K562 (cell line): ENCODE data around the gene ELMO3. TPM values are rescaled to one million over a fixed set of nuclear protein-coding genes. Genes with fewer than 3 reads are reported as not detected.
A peak's percentile ranks its signal among the peaks of the same experiment; 100 is the strongest.

Experiments
- ATAC-seq: fragments of 200-7000 bp; cut with Tn5 transposase; 3 replicates; pipeline ENCODE4 v1.9.1; 2020; ENCODE audit warnings: moderate library complexity
- BruUV-seq: library from RNA; stranded (reverse); fragments of 400-500 nt; replicated peaks from 2 replicates; lab custom pipeline; 2021; lab: Mats Ljungman, UMichigan
- CTCF ChIA-PET: fragments of 300-600 bp; formaldehyde crosslinking; extraction: SDS; loops from one replicate; lab custom pipeline; 2021; ENCODE audit warnings: low intra/inter-chr PET ratio; lab: Yijun Ruan, JAX
- POLR2A ChIA-PET: fragments of 300-600, 350-650 bp; sonication (Branson Sonifier 250); formaldehyde crosslinking; extraction: SDS; loops from one replicate; lab custom pipeline; 2021; ENCODE audit warnings: antibody characterized with exemption, inconsistent platforms; lab: Yijun Ruan, JAX
- DNase-seq, 4 experiments: peaks; one replicate each; pipeline versions ENCODE4 v3.0.0 to v3.0.0-alpha.2; 2011 to 2018; ENCODE audit warnings: low spot score in 3 of 4, mixed read lengths in 3 of 4; ENCODE audit errors: extremely low read depth in 1 of 4
- FAIRE-seq: peaks from 2 replicates; lab custom pipeline; 2011; peaks lifted over from hg19 to GRCh38; lab: Jason Lieb, UNC
- H2AFZ ChIP-seq: 2 replicates; pipeline ENCODE4 v1.6.0; 2011; ENCODE audit warnings: low read depth, low read length, control low read depth, inconsistent platforms
- H3K27ac ChIP-seq: fragments of 200-600 bp; 3 replicates; pipeline ENCODE4 v1.8.0; 2011; ENCODE audit warnings: low read depth, mild to moderate bottlenecking, control low read depth, inconsistent platforms, low read length, moderate library complexity, mixed read lengths; ENCODE audit errors: extremely low read depth
- H3K27me3 ChIP-seq, 2 experiments: fragments of 300-600 bp in 1 of 2; 2 replicates in 1 of 2; 3 replicates in 1 of 2; pipeline versions ENCODE4 v1.6.0 to v1.8.0; 2011; ENCODE audit warnings: inconsistent platforms in 2 of 2, low read length in 2 of 2, mild to moderate bottlenecking in 1 of 2, mixed read lengths in 1 of 2, moderate library complexity in 1 of 2; ENCODE audit not compliant: control insufficient read depth in 2 of 2, insufficient read depth in 2 of 2
- H3K36me3 ChIP-seq: fragments of 300-600 bp; 3 replicates; pipeline ENCODE4 v1.8.0; 2011; ENCODE audit warnings: mild to moderate bottlenecking, low read length, inconsistent platforms; ENCODE audit not compliant: control insufficient read depth, insufficient read depth
- H3K4me1 ChIP-seq, 2 experiments: fragments of 200-600 bp in 1 of 2; replicated peaks in 1 of 2; 2 replicates in 1 of 2; 3 replicates in 1 of 2; pipeline versions ENCODE4 v1.5.1 to v1.8.0; 2011; ENCODE audit warnings: inconsistent platforms in 2 of 2, low read length in 2 of 2, mild to moderate bottlenecking in 1 of 2, mixed read lengths in 1 of 2, moderate library complexity in 1 of 2; ENCODE audit not compliant: control insufficient read depth in 2 of 2, insufficient read depth in 2 of 2
- H3K4me2 ChIP-seq: 2 replicates; pipeline ENCODE4 v1.6.1; 2011; ENCODE audit warnings: low read length, control low read depth, inconsistent platforms, mixed read lengths; ENCODE audit not compliant: insufficient read depth
- H3K4me3 ChIP-seq: fragments of 200-600 bp; sonication (generic), shearing (Covaris generic); 2 replicates; pipeline ENCODE4 v1.5.1; 2016; ENCODE audit warnings: control low read depth, inconsistent platforms
- H3K79me2 ChIP-seq: fragments of 200-600 bp; 3 replicates; pipeline ENCODE4 v1.8.0; 2011; ENCODE audit warnings: low read length, inconsistent platforms; ENCODE audit not compliant: control insufficient read depth, insufficient read depth
- H3K9ac ChIP-seq, 2 experiments: 2 replicates each; pipeline versions ENCODE4 v1.6.0 to v1.6.1; 2011; ENCODE audit warnings: low read depth in 2 of 2, low read length in 2 of 2, control low read depth in 1 of 2, inconsistent platforms in 1 of 2, mild to moderate bottlenecking in 1 of 2, mixed read lengths in 1 of 2; ENCODE audit not compliant: insufficient read depth in 1 of 2
- H3K9me1 ChIP-seq: one replicate; pipeline ENCODE4 v1.6.0; 2011; ENCODE audit warnings: inconsistent platforms, mild to moderate bottlenecking, low read length, moderate library complexity; ENCODE audit not compliant: control insufficient read depth, insufficient read depth
- H3K9me3 ChIP-seq: replicated peaks from 2 replicates; pipeline ENCODE4 v1.5.1; 2011; ENCODE audit warnings: low read depth, low read length, inconsistent platforms; ENCODE audit not compliant: control insufficient read depth, insufficient read depth
- H4K20me1 ChIP-seq: replicated peaks from 2 replicates; pipeline ENCODE4 v1.6.1; 2011; ENCODE audit warnings: low read length, inconsistent platforms, mixed read lengths; ENCODE audit not compliant: control insufficient read depth, insufficient read depth
- CEBPG ChIP-seq, 3 experiments: fragments of 200-800 bp in 1 of 3; sonication (Bioruptor generic) in 1 of 3; sonication (generic) in 1 of 3; formaldehyde crosslinking in 1 of 3; IDR thresholded peaks in 2 of 3; conservative IDR thresholded peaks in 1 of 3; 2 replicates each; pipeline versions ENCODE4 v1.6.1 to v1.8.0; 2016 to 2022; ENCODE audit warnings: missing compliant biosample characterization in 2 of 3, missing genetic modification characterization in 2 of 3, mild to moderate bottlenecking in 1 of 3, missing genetic modification reagents in 1 of 3
- CHD2 ChIP-seq: IDR thresholded peaks from 2 replicates; pipeline ENCODE4 v1.6.1; 2011; ENCODE audit warnings: low read depth, low read length
- CTCF ChIP-seq, 3 experiments: IDR thresholded peaks in 2 of 3; conservative IDR thresholded peaks in 1 of 3; 2 replicates each; pipeline ENCODE4 v1.5.1; 2011 to 2012; ENCODE audit warnings: low read length in 3 of 3, mild to moderate bottlenecking in 3 of 3, control low read depth in 2 of 3, improper control_type of control experiment in 1 of 3, inconsistent platforms in 1 of 3, low read depth in 1 of 3, mixed read lengths in 1 of 3, moderate library complexity in 1 of 3; ENCODE audit not compliant: insufficient read depth in 2 of 3
- HES1 ChIP-seq: fragments of 450-650 bp; IDR thresholded peaks from 2 replicates; pipeline ENCODE4 v1.6.1; 2016; ENCODE audit warnings: low read depth, mild to moderate bottlenecking, moderate library complexity
- HNRNPL ChIP-seq: fragments of 200-400 bp; formaldehyde crosslinking; IDR thresholded peaks from 2 replicates; pipeline ENCODE4 v1.6.1; 2017; ENCODE audit warnings: low read depth, mild to moderate bottlenecking, low read length
- PREB ChIP-seq: sonication (generic); formaldehyde crosslinking; IDR thresholded peaks from 2 replicates; pipeline ENCODE4 v1.8.1; 2023; ENCODE audit warnings: mild to moderate bottlenecking, missing genetic modification reagents
- SETDB1 ChIP-seq: IDR thresholded peaks from one replicate; pipeline ENCODE4 v1.6.1; 2012; ENCODE audit warnings: low read length, control low read depth, inconsistent platforms
- SIN3A ChIP-seq, 2 experiments: fragments of 150-350 bp in 1 of 2; IDR thresholded peaks; 2 replicates each; pipeline ENCODE4 v1.6.1; 2011 to 2016; ENCODE audit warnings: borderline replicate concordance in 2 of 2, low read depth in 2 of 2, low read length in 2 of 2, mild to moderate bottlenecking in 2 of 2, moderate library complexity in 2 of 2; ENCODE audit not compliant: control insufficient read depth in 1 of 2
- ZBTB33 ChIP-seq: sonication (generic); formaldehyde crosslinking; IDR thresholded peaks from 2 replicates; pipeline ENCODE4 v1.8.1; 2023; ENCODE audit warnings: mild to moderate bottlenecking, missing genetic modification reagents
- ZNF717 ChIP-seq: fragments of 250-450 bp; sonication (Bioruptor Pico); IDR thresholded peaks from 2 replicates; pipeline ENCODE4 v1.5.0; 2021
- WGBS: fragments of 100-300 bp; shearing (Covaris generic); methylation state at CpG from one replicate; pipeline ENCODE4 v1.1.6; 2016; ENCODE audit warnings: low coverage, mixed read lengths; ENCODE audit not compliant: insufficient coverage; ENCODE audit errors: missing lambda C conversion rate; 5-methylcytosine and 5-hydroxymethylcytosine counted together
- in situ Hi-C: fragments of 300-500 bp; cut with MboI; formaldehyde crosslinking; loops from 4 replicates; pipeline ENCODE4 v1.15.0; 2018; ENCODE audit warnings: inconsistent platforms, mixed read lengths
- intact Hi-C: fragments of 100-400 bp; cut with micrococcal nuclease; formaldehyde crosslinking; loops from 2 replicates; pipeline ENCODE4 v1.14.2; 2022
- polyA plus RNA-seq, 8 experiments: library from polyadenylated mRNA; depleted of rRNA in 4 of 8; stranded (reverse) in 5 of 8; unstranded in 3 of 8; fragments of >200 nt; fragmentation: Nextera tagmentation in 2 of 8; fragmentation: Illumina TruSeq in 1 of 8; extraction: Ambion mirVana in 2 of 8; extraction: Trizol in 1 of 8; gene quantifications; 2 replicates each; pipeline versions ENCODE4 v1.2.1 to v1.2.3, GENCODE V29; 2011 to 2014; ENCODE audit warnings: inconsistent platforms in 1 of 8, missing spikeins in 1 of 8
- total RNA-seq, 7 experiments: library from RNA; depleted of rRNA in 6 of 7; stranded (reverse); fragments of >200 nt in 6 of 7; fragmentation: Illumina TruSeq in 2 of 7; extraction: Trizol in 2 of 7; gene quantifications; 2 replicates each; pipeline versions ENCODE4 v1.2.1 to v1.2.3, GENCODE V29; 2011 to 2021; ENCODE audit warnings: low replicate concordance in 1 of 7

The ELMO3 gene
- total and polyA plus RNA-seq, 9 of the 15 experiments (the other 6 are each of a cell fraction or from before 2014, with no cell fraction given), result 0.04 to 5.1 (median 1.5) TPM

- TF ChIP-seq PREB (CRISPR knock-in tag) (no peak), HES1 (no peak), SIN3A (IDR thresholded peaks at IDR 0.05; ENCODE audit: borderline replicate concordance in 2 of 2, control insufficient read depth in 1 of 2, low read depth in 2 of 2, low read length in 2 of 2) (0 out of 4 replicates have a peak, but pooled peaks of 1 of the 2 experiments have one; percentile 4), CEBPG (CRISPR knock-in tag; IDR thresholded peaks at IDR 0.05) (no peak), CEBPG (tag; conservative IDR thresholded peaks at IDR 0.05 in 1 of 2, IDR thresholded peaks at IDR 0.05 in 1 of 2) (no peak)
- TF ChIP-seq, all 486 proteins: peak for 4
These were observed 46.7 kb downstream of the ELMO3 start (continued) for GRCh38 chr16:67245674-67246080.

- peaks cover 25% of the 10 kb centered on the region; the same call in 2 of the 3 replicates for H3K36me3 ChIP-seq
- peak overlapping the region; percentile 79 to 96 for H3K9ac ChIP-seq
- WGBS, result 2% methylated on average over 24 of the region's 48 CpGs
- POLR2A ChIA-PET, result interaction anchor here (0.6 to 2.3 kb wide), 6 partner anchors 10 to 375 kb away, joined by 3 to 10 read pairs (median 4); partner anchors contain the start of gene TMEM208
- FAIRE-seq, result no peak
- peak overlapping the region; percentile 88 for H3K4me3 ChIP-seq
- peak overlapping the region; percentile 91 for H3K4me2 ChIP-seq
- peak overlapping the region; percentile 82 for H2AFZ ChIP-seq
- H3K27me3 ChIP-seq, result no peaks in the 10 kb centered on the region
- in situ Hi-C loops (no loop called here), intact Hi-C loops (loop anchor here (1.0 to 10.0 kb wide), 5 partner anchors 53 to 294 kb away; partner anchors contain the start of genes CBFB, E2F4 and MATCAP1)
- peak overlapping the region; percentile 68 for H3K27ac ChIP-seq
- peak; percentile 75 for ATAC-seq
- BruUV-seq, result no TSS peak
- no peaks in the 10 kb centered on the region for H3K9me3 ChIP-seq
- no peaks in the 10 kb centered on the region for H4K20me1 ChIP-seq
- peaks cover 59% of the 10 kb centered on the region for H3K79me2 ChIP-seq
- no peaks in the 10 kb centered on the region for H3K9me1 ChIP-seq
- CTCF ChIA-PET, result interaction anchor here (0.6 to 1.2 kb wide), 2 partner anchors 61 to 91 kb away, joined by 3 to 4 read pairs; no protein-coding TSS in a partner anchor
- DNase-seq, result peak; percentile 58 to 87 (median 68)
- peaks cover 60 to 79% of the 10 kb centered on the region in 2 experiments for H3K4me1 ChIP-seq
- TF ChIP-seq CHD2 (peak; percentile 12; the same call in 1 of the 2 replicates), ZBTB33 (0 out of 2 replicates have a peak, but pooled peaks have one; percentile 14), ZNF717 (CRISPR knock-in tag) (no peak), SETDB1 (no peak), CTCF (IDR thresholded peaks at IDR 0.05 in 2 of 3, conservative IDR thresholded peaks at IDR 0.05 in 1 of 3; ENCODE audit: insufficient read depth in 2 of 3, low read depth in 1 of 3, low read length in 3 of 3) (peak; percentile 63 to 80 (median 75)), HNRNPL (no peak)
These were observed 47.3 kb downstream of the ELMO3 start for GRCh38 chr16:67246081-67246755.
